H1 (cell line): ENCODE results near the gene INPP5F. TPM values are rescaled to one million over a fixed set of nuclear protein-coding genes. Genes with fewer than 3 reads are reported as not detected.

Source experiments
- CTCF ChIA-PET: fragments of 300-600 bp; sonication (Branson Sonifier 250); formaldehyde crosslinking; loops from one replicate; lab custom pipeline; 2021; ENCODE audit not compliant: partially characterized antibody; lab: Charles Lee
- POLR2A ChIA-PET: fragments of 300-600 bp; sonication (Branson Sonifier 250); formaldehyde crosslinking; loops from one replicate; lab custom pipeline; 2021; ENCODE audit warnings: inconsistent platforms; ENCODE audit not compliant: partially characterized antibody; lab: Charles Lee
- DNase-seq, 2 experiments: peaks; one replicate each; pipeline versions ENCODE4 v3.0.0 to v3.0.0-alpha.2; 2010 to 2022; ENCODE audit warnings: low spot score in 2 of 2, low read depth in 1 of 2, mixed read lengths in 1 of 2
- FAIRE-seq: peaks from 2 replicates; lab custom pipeline; 2011; peaks lifted over from hg19 to GRCh38; lab: Jason Lieb, UNC
- H2AFZ ChIP-seq: 2 replicates; pipeline ENCODE4 v1.8.1; 2012; ENCODE audit warnings: low read length, inconsistent platforms
- H2AK5ac ChIP-seq: 2 replicates; pipeline ENCODE4 v1.6.1; 2013; ENCODE audit warnings: low read depth, low read length
- H2BK120ac ChIP-seq: replicated peaks from 2 replicates; pipeline ENCODE3; 2013; ENCODE audit warnings: low read depth, low read length, inconsistent platforms
- H2BK12ac ChIP-seq: 2 replicates; pipeline ENCODE4 v1.6.1; 2013; ENCODE audit warnings: low read depth, low read length
- H2BK15ac ChIP-seq: 2 replicates; pipeline ENCODE4 v1.6.1; 2013; ENCODE audit warnings: low read length
- H2BK20ac ChIP-seq: 2 replicates; pipeline ENCODE4 v1.6.1; 2013; ENCODE audit warnings: low read length
- H2BK5ac ChIP-seq: 2 replicates; pipeline ENCODE4 v1.6.1; 2013; ENCODE audit warnings: low read depth, low read length
- H3K14ac ChIP-seq: 2 replicates; pipeline ENCODE4 v1.6.1; 2013; ENCODE audit warnings: inconsistent platforms; ENCODE audit not compliant: insufficient read length
- H3K18ac ChIP-seq: 2 replicates; pipeline ENCODE4 v1.6.1; 2013; ENCODE audit warnings: low read length; ENCODE audit errors: extremely low read depth
- H3K23ac ChIP-seq: 2 replicates; pipeline ENCODE4 v1.6.1; 2013; ENCODE audit warnings: inconsistent platforms; ENCODE audit not compliant: insufficient read length
- H3K23me2 ChIP-seq: 2 replicates; pipeline ENCODE4 v1.6.1; 2013; ENCODE audit warnings: low read depth, low read length
- H3K27ac ChIP-seq: 2 replicates; pipeline ENCODE4 v1.6.1; 2011; ENCODE audit warnings: low read depth, low read length, inconsistent platforms
- H3K27me3 ChIP-seq, 4 experiments: replicated peaks in 1 of 4; 1 replicate in 1 of 4; 2 replicates in 3 of 4; pipeline versions ENCODE4 v1.6.1 to v1.8.1; 2011 to 2013; ENCODE audit warnings: low read length in 3 of 4, mild to moderate bottlenecking in 3 of 4, inconsistent platforms in 2 of 4, mixed read lengths in 2 of 4, moderate library complexity in 1 of 4; ENCODE audit not compliant: control insufficient read depth in 3 of 4, insufficient read depth in 3 of 4; ENCODE audit errors: extremely low read depth in 1 of 4
- H3K36me3 ChIP-seq, 4 experiments: 2 replicates each; pipeline versions ENCODE4 v1.6.1 to v1.8.1; 2011 to 2013; ENCODE audit warnings: mild to moderate bottlenecking in 4 of 4, low read length in 3 of 4, moderate library complexity in 2 of 4, control low read depth in 1 of 4, inconsistent platforms in 1 of 4; ENCODE audit not compliant: insufficient read depth in 4 of 4, control insufficient read depth in 2 of 4
- H3K4ac ChIP-seq: replicated peaks from 2 replicates; pipeline ENCODE3; 2013; ENCODE audit warnings: low read length, low read depth, mixed read lengths, inconsistent platforms; ENCODE audit not compliant: insufficient read length
- H3K4me1 ChIP-seq, 4 experiments: replicated peaks in 1 of 4; 1 replicate in 1 of 4; 2 replicates in 3 of 4; pipeline versions ENCODE4 v1.6.1 to v1.8.1; 2011 to 2013; ENCODE audit warnings: low read length in 3 of 4, inconsistent platforms in 2 of 4, mixed read lengths in 1 of 4; ENCODE audit not compliant: insufficient read depth in 4 of 4, control insufficient read depth in 3 of 4
- H3K4me2 ChIP-seq, 2 experiments: 2 replicates each; pipeline versions ENCODE4 v1.6.1 to v1.8.1; 2011 to 2013; ENCODE audit warnings: low read depth in 2 of 2, low read length in 2 of 2, control low read depth in 1 of 2, inconsistent platforms in 1 of 2, mild to moderate bottlenecking in 1 of 2; ENCODE audit not compliant: insufficient read depth in 1 of 2
- H3K4me3 ChIP-seq, 4 experiments: fragments of 200-600, 300-600 bp in 1 of 4; sonication (generic), shearing (Covaris generic), sonication (Bioruptor Twin) in 1 of 4; 2 replicates each; pipeline versions ENCODE4 v1.5.1 to v1.8.1; 2011 to 2016; ENCODE audit warnings: low read length in 4 of 4, low read depth in 3 of 4, control low read depth in 2 of 4, inconsistent platforms in 2 of 4, mild to moderate bottlenecking in 2 of 4, mixed read lengths in 1 of 4, moderate library complexity in 1 of 4; ENCODE audit not compliant: insufficient read depth in 2 of 4; ENCODE audit errors: extremely low read depth in 1 of 4
- H3K56ac ChIP-seq: replicated peaks from 2 replicates; pipeline ENCODE3; 2013; ENCODE audit warnings: low read depth, mild to moderate bottlenecking, mixed read lengths, low read length, inconsistent platforms; ENCODE audit not compliant: insufficient read length
- H3K79me1 ChIP-seq: 2 replicates; pipeline ENCODE4 v1.6.1; 2013; ENCODE audit warnings: low read depth, low read length, control low read depth
- H3K79me2 ChIP-seq, 2 experiments: 2 replicates each; pipeline versions ENCODE4 v1.6.1 to v1.8.1; 2012 to 2013; ENCODE audit warnings: low read length in 2 of 2, mild to moderate bottlenecking in 2 of 2, inconsistent platforms in 1 of 2; ENCODE audit not compliant: insufficient read depth in 2 of 2, control insufficient read depth in 1 of 2
- H3K9ac ChIP-seq, 4 experiments: replicated peaks in 1 of 4; 1 replicate in 1 of 4; 2 replicates in 3 of 4; pipeline versions ENCODE4 v1.6.1 to v1.8.1; 2011 to 2013; ENCODE audit warnings: low read depth in 3 of 4, low read length in 3 of 4, control low read depth in 2 of 4, mild to moderate bottlenecking in 2 of 4, moderate library complexity in 2 of 4, inconsistent platforms in 1 of 4; ENCODE audit errors: extremely low read depth in 1 of 4
- H3K9me3 ChIP-seq, 2 experiments: 2 replicates each; pipeline versions ENCODE4 v1.6.1 to v1.8.1; 2012 to 2013; ENCODE audit warnings: mild to moderate bottlenecking in 2 of 2, moderate library complexity in 2 of 2, control low read depth in 1 of 2, inconsistent platforms in 1 of 2, low read depth in 1 of 2, low read length in 1 of 2, mixed read lengths in 1 of 2; ENCODE audit not compliant: insufficient read depth in 2 of 2
- H4K20me1 ChIP-seq, 2 experiments: replicated peaks in 1 of 2; 2 replicates each; pipeline versions ENCODE3 to v1.8.1; 2011 to 2013; ENCODE audit warnings: inconsistent platforms in 2 of 2, low read length in 2 of 2, mild to moderate bottlenecking in 1 of 2; ENCODE audit not compliant: insufficient read depth in 2 of 2, control insufficient read depth in 1 of 2
- H4K5ac ChIP-seq: 2 replicates; pipeline ENCODE4 v1.6.1; 2013; ENCODE audit warnings: low read length, low read depth, mixed read lengths, inconsistent platforms; ENCODE audit not compliant: insufficient read length
- H4K8ac ChIP-seq: 2 replicates; pipeline ENCODE4 v1.8.0; 2013; ENCODE audit warnings: mild to moderate bottlenecking, moderate library complexity, low read length, inconsistent platforms; ENCODE audit not compliant: insufficient read depth; ENCODE audit errors: extremely low read depth
- H4K91ac ChIP-seq: replicated peaks from 2 replicates; pipeline ENCODE3; 2013; ENCODE audit warnings: low read length, mixed read lengths, inconsistent platforms; ENCODE audit not compliant: insufficient read length
- RBBP5 ChIP-seq: IDR thresholded peaks from 2 replicates; pipeline ENCODE4 v1.7.1; 2012; ENCODE audit warnings: low read depth, mild to moderate bottlenecking, inconsistent platforms, low read length, moderate library complexity, borderline replicate concordance
- WGBS, 2 experiments: shearing (Covaris generic) in 1 of 2; methylation state at CpG; one replicate each; pipeline versions ENCODE4 v1.1.6 to v1.1.7; 2013 to 2015; ENCODE audit warnings: low lambda C conversion rate in 2 of 2, mixed read lengths in 2 of 2, inconsistent platforms in 1 of 2, low coverage in 1 of 2, missing lambda C conversion rate in 1 of 2; ENCODE audit not compliant: insufficient replicate concordance in 2 of 2, insufficient coverage in 1 of 2, insufficient read length in 1 of 2; ENCODE audit errors: extremely low coverage in 1 of 2, missing lambda C conversion rate in 1 of 2; 5-methylcytosine and 5-hydroxymethylcytosine counted together
- polyA plus RNA-seq, 7 experiments: library from polyadenylated mRNA; depleted of rRNA in 3 of 7; stranded (reverse) in 5 of 7; unstranded in 2 of 7; fragments of >200 nt in 5 of 7; fragments of 200-250 nt in 2 of 7; gene quantifications; 1 replicate in 5 of 7; 2 replicates in 1 of 7; 4 replicates in 1 of 7; pipeline versions ENCODE4 v1.2.1 to v1.2.3, GENCODE V29; 2011 to 2013; ENCODE audit warnings: missing spikeins in 2 of 7, mixed read lengths in 2 of 7
- total RNA-seq: library from RNA; stranded (reverse); fragmentation: NEBNext Ultra II Directional; extraction: Animal tissue kit (Norgen Biotek cat#: 25700); gene quantifications from 2 replicates; pipeline ENCODE4 v1.2.1, GENCODE V29; 2021

INPP5F gene
- total and polyA plus RNA-seq, 2 of the 8 experiments (the other 6 are each of a cell fraction or from before 2014, with no cell fraction given): 50.1 to 101 TPM

GRCh38 chr10:119694608-119695007 lies 31.2 kb upstream of the INPP5F start:
- Histone ChIP-seq H4K5ac (no peak overlapping the region), H3K9ac (no peak overlapping the region), H2BK5ac (no peak overlapping the region), H2BK20ac (no peak overlapping the region), H3K27me3 (no peaks in the 10 kb centered on the region), H3K4me2 (no peak overlapping the region), H3K27ac (no peak overlapping the region), H4K91ac (no peak overlapping the region), H3K36me3 (no peaks in the 10 kb centered on the region), H3K79me1 (no peaks in the 10 kb centered on the region), H3K56ac (no peak overlapping the region), H3K9me3 (no peaks in the 10 kb centered on the region), H4K20me1 (no peaks in the 10 kb centered on the region), H3K4me3 (no peak overlapping the region), H4K8ac (no peak overlapping the region), H2AFZ (no peak overlapping the region), H3K23me2 (no peaks in the 10 kb centered on the region; the same call in 1 of the 2 replicates), H3K23ac (no peak overlapping the region), H3K4ac (no peak overlapping the region), H3K79me2 (no peaks in the 10 kb centered on the region), H3K4me1 (peaks cover 0 to 2% (median under 1%) of the 10 kb centered on the region in 4 experiments; a peak in 1 of 7 replicates), H3K14ac (no peak overlapping the region), H2BK15ac (no peak overlapping the region), H2AK5ac (no peak overlapping the region), H3K18ac (no peak overlapping the region), H2BK12ac (no peak overlapping the region), H2BK120ac (no peak overlapping the region)
- CTCF ChIA-PET: interaction anchor here (0.8 to 2.8 kb wide), 6 partner anchors 8 to 555 kb away, joined by 3 to 15 read pairs (median 4); no protein-coding TSS in a partner anchor
- TF ChIP-seq RBBP5: no peak
- FAIRE-seq (no peak), DNase-seq (no peak)
- WGBS, 2 experiments: 88% methylated on average over 7 of the region's 7 CpGs; no CpG with 5 or more reads in 1 of the 2 experiments
- POLR2A ChIA-PET: interaction anchor here (0.5 to 1.4 kb wide), 4 partner anchors 19 to 124 kb away, joined by 3 to 7 read pairs (median 4); partner anchors contain the start of gene TIAL1
